Tibial nerve (tissue), 4 donors: ENCODE data around the gene PAQR7.

Experiments used
- EP300 ChIP-seq, 2 donors: sonication (generic); formaldehyde crosslinking; IDR thresholded peaks; one replicate each; pipeline ENCODE4 v1.6.1; 2017; ENCODE audit warnings: antibody characterized with exemption in 2 of 2, mild to moderate bottlenecking in 1 of 2
- POLR2A ChIP-seq, 2 donors: fragments of 450-650 bp; IDR thresholded peaks; one replicate each; pipeline ENCODE4 v1.6.1; 2017; ENCODE audit warnings: antibody characterized with exemption in 2 of 2, mild to moderate bottlenecking in 2 of 2, moderate library complexity in 2 of 2
- TF ChIP-seq, protein P1 (sequence below), 5 experiments: fragments of 200-600 bp in 3 of 5; fragments of 450-650 bp in 2 of 5; sonication (generic) in 3 of 5; IDR thresholded peaks; one replicate each; pipeline ENCODE4 v1.5.1; 2016 to 2019; ENCODE audit warnings: antibody characterized with exemption in 5 of 5, mild to moderate bottlenecking in 3 of 5, moderate library complexity in 2 of 5

GRCh38 chr1:25856856-25857255 is 18.7 kb downstream of the PAQR7 start:
- no peak for TF ChIP-seq POLR2A (IDR thresholded peaks at IDR 0.05)
- TF ChIP-seq, protein P1, sequence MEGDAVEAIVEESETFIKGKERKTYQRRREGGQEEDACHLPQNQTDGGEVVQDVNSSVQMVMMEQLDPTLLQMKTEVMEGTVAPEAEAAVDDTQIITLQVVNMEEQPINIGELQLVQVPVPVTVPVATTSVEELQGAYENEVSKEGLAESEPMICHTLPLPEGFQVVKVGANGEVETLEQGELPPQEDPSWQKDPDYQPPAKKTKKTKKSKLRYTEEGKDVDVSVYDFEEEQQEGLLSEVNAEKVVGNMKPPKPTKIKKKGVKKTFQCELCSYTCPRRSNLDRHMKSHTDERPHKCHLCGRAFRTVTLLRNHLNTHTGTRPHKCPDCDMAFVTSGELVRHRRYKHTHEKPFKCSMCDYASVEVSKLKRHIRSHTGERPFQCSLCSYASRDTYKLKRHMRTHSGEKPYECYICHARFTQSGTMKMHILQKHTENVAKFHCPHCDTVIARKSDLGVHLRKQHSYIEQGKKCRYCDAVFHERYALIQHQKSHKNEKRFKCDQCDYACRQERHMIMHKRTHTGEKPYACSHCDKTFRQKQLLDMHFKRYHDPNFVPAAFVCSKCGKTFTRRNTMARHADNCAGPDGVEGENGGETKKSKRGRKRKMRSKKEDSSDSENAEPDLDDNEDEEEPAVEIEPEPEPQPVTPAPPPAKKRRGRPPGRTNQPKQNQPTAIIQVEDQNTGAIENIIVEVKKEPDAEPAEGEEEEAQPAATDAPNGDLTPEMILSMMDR (IDR thresholded peaks at IDR 0.05), result no peak
- no peak for TF ChIP-seq EP300 (IDR thresholded peaks at IDR 0.05)
